H1 (cell line): ENCODE measurements around the gene TSHZ2. TPM values are rescaled to one million over a fixed set of nuclear protein-coding genes. Genes with fewer than 3 reads are reported as not detected.

Source experiments
- CTCF ChIA-PET: fragments of 300-600 bp; sonication (Branson Sonifier 250); formaldehyde crosslinking; loops from one replicate; lab custom pipeline; 2021; ENCODE audit not compliant: partially characterized antibody; lab: Charles Lee
- POLR2A ChIA-PET: fragments of 300-600 bp; sonication (Branson Sonifier 250); formaldehyde crosslinking; loops from one replicate; lab custom pipeline; 2021; ENCODE audit warnings: inconsistent platforms; ENCODE audit not compliant: partially characterized antibody; lab: Charles Lee
- DNase-seq, 2 experiments: peaks; one replicate each; pipeline versions ENCODE4 v3.0.0 to v3.0.0-alpha.2; 2010 to 2022; ENCODE audit warnings: low spot score in 2 of 2, low read depth in 1 of 2, mixed read lengths in 1 of 2
- FAIRE-seq: peaks from 2 replicates; lab custom pipeline; 2011; peaks lifted over from hg19 to GRCh38; lab: Jason Lieb, UNC
- H2AFZ ChIP-seq: 2 replicates; pipeline ENCODE4 v1.8.1; 2012; ENCODE audit warnings: low read length, inconsistent platforms
- H2AK5ac ChIP-seq: 2 replicates; pipeline ENCODE4 v1.6.1; 2013; ENCODE audit warnings: low read depth, low read length
- H2BK120ac ChIP-seq: replicated peaks from 2 replicates; pipeline ENCODE3; 2013; ENCODE audit warnings: low read depth, low read length, inconsistent platforms
- H2BK12ac ChIP-seq: 2 replicates; pipeline ENCODE4 v1.6.1; 2013; ENCODE audit warnings: low read depth, low read length
- H2BK15ac ChIP-seq: 2 replicates; pipeline ENCODE4 v1.6.1; 2013; ENCODE audit warnings: low read length
- H2BK20ac ChIP-seq: 2 replicates; pipeline ENCODE4 v1.6.1; 2013; ENCODE audit warnings: low read length
- H2BK5ac ChIP-seq: 2 replicates; pipeline ENCODE4 v1.6.1; 2013; ENCODE audit warnings: low read depth, low read length
- H3K14ac ChIP-seq: 2 replicates; pipeline ENCODE4 v1.6.1; 2013; ENCODE audit warnings: inconsistent platforms; ENCODE audit not compliant: insufficient read length
- H3K18ac ChIP-seq: 2 replicates; pipeline ENCODE4 v1.6.1; 2013; ENCODE audit warnings: low read length; ENCODE audit errors: extremely low read depth
- H3K23ac ChIP-seq: 2 replicates; pipeline ENCODE4 v1.6.1; 2013; ENCODE audit warnings: inconsistent platforms; ENCODE audit not compliant: insufficient read length
- H3K23me2 ChIP-seq: 2 replicates; pipeline ENCODE4 v1.6.1; 2013; ENCODE audit warnings: low read depth, low read length
- H3K27ac ChIP-seq: 2 replicates; pipeline ENCODE4 v1.6.1; 2011; ENCODE audit warnings: low read depth, low read length, inconsistent platforms
- H3K27me3 ChIP-seq, 4 experiments: replicated peaks in 1 of 4; 1 replicate in 1 of 4; 2 replicates in 3 of 4; pipeline versions ENCODE4 v1.6.1 to v1.8.1; 2011 to 2013; ENCODE audit warnings: low read length in 3 of 4, mild to moderate bottlenecking in 3 of 4, inconsistent platforms in 2 of 4, mixed read lengths in 2 of 4, moderate library complexity in 1 of 4; ENCODE audit not compliant: control insufficient read depth in 3 of 4, insufficient read depth in 3 of 4; ENCODE audit errors: extremely low read depth in 1 of 4
- H3K36me3 ChIP-seq, 4 experiments: 2 replicates each; pipeline versions ENCODE4 v1.6.1 to v1.8.1; 2011 to 2013; ENCODE audit warnings: mild to moderate bottlenecking in 4 of 4, low read length in 3 of 4, moderate library complexity in 2 of 4, control low read depth in 1 of 4, inconsistent platforms in 1 of 4; ENCODE audit not compliant: insufficient read depth in 4 of 4, control insufficient read depth in 2 of 4
- H3K4ac ChIP-seq: replicated peaks from 2 replicates; pipeline ENCODE3; 2013; ENCODE audit warnings: low read length, low read depth, mixed read lengths, inconsistent platforms; ENCODE audit not compliant: insufficient read length
- H3K4me1 ChIP-seq, 4 experiments: replicated peaks in 1 of 4; 1 replicate in 1 of 4; 2 replicates in 3 of 4; pipeline versions ENCODE4 v1.6.1 to v1.8.1; 2011 to 2013; ENCODE audit warnings: low read length in 3 of 4, inconsistent platforms in 2 of 4, mixed read lengths in 1 of 4; ENCODE audit not compliant: insufficient read depth in 4 of 4, control insufficient read depth in 3 of 4
- H3K4me2 ChIP-seq, 2 experiments: 2 replicates each; pipeline versions ENCODE4 v1.6.1 to v1.8.1; 2011 to 2013; ENCODE audit warnings: low read depth in 2 of 2, low read length in 2 of 2, control low read depth in 1 of 2, inconsistent platforms in 1 of 2, mild to moderate bottlenecking in 1 of 2; ENCODE audit not compliant: insufficient read depth in 1 of 2
- H3K4me3 ChIP-seq, 4 experiments: fragments of 200-600, 300-600 bp in 1 of 4; sonication (generic), shearing (Covaris generic), sonication (Bioruptor Twin) in 1 of 4; 2 replicates each; pipeline versions ENCODE4 v1.5.1 to v1.8.1; 2011 to 2016; ENCODE audit warnings: low read length in 4 of 4, low read depth in 3 of 4, control low read depth in 2 of 4, inconsistent platforms in 2 of 4, mild to moderate bottlenecking in 2 of 4, mixed read lengths in 1 of 4, moderate library complexity in 1 of 4; ENCODE audit not compliant: insufficient read depth in 2 of 4; ENCODE audit errors: extremely low read depth in 1 of 4
- H3K56ac ChIP-seq: replicated peaks from 2 replicates; pipeline ENCODE3; 2013; ENCODE audit warnings: low read depth, mild to moderate bottlenecking, mixed read lengths, low read length, inconsistent platforms; ENCODE audit not compliant: insufficient read length
- H3K79me1 ChIP-seq: 2 replicates; pipeline ENCODE4 v1.6.1; 2013; ENCODE audit warnings: low read depth, low read length, control low read depth
- H3K79me2 ChIP-seq, 2 experiments: 2 replicates each; pipeline versions ENCODE4 v1.6.1 to v1.8.1; 2012 to 2013; ENCODE audit warnings: low read length in 2 of 2, mild to moderate bottlenecking in 2 of 2, inconsistent platforms in 1 of 2; ENCODE audit not compliant: insufficient read depth in 2 of 2, control insufficient read depth in 1 of 2
- H3K9ac ChIP-seq, 4 experiments: replicated peaks in 1 of 4; 1 replicate in 1 of 4; 2 replicates in 3 of 4; pipeline versions ENCODE4 v1.6.1 to v1.8.1; 2011 to 2013; ENCODE audit warnings: low read depth in 3 of 4, low read length in 3 of 4, control low read depth in 2 of 4, mild to moderate bottlenecking in 2 of 4, moderate library complexity in 2 of 4, inconsistent platforms in 1 of 4; ENCODE audit errors: extremely low read depth in 1 of 4
- H3K9me3 ChIP-seq, 2 experiments: 2 replicates each; pipeline versions ENCODE4 v1.6.1 to v1.8.1; 2012 to 2013; ENCODE audit warnings: mild to moderate bottlenecking in 2 of 2, moderate library complexity in 2 of 2, control low read depth in 1 of 2, inconsistent platforms in 1 of 2, low read depth in 1 of 2, low read length in 1 of 2, mixed read lengths in 1 of 2; ENCODE audit not compliant: insufficient read depth in 2 of 2
- H4K20me1 ChIP-seq, 2 experiments: replicated peaks in 1 of 2; 2 replicates each; pipeline versions ENCODE3 to v1.8.1; 2011 to 2013; ENCODE audit warnings: inconsistent platforms in 2 of 2, low read length in 2 of 2, mild to moderate bottlenecking in 1 of 2; ENCODE audit not compliant: insufficient read depth in 2 of 2, control insufficient read depth in 1 of 2
- H4K5ac ChIP-seq: 2 replicates; pipeline ENCODE4 v1.6.1; 2013; ENCODE audit warnings: low read length, low read depth, mixed read lengths, inconsistent platforms; ENCODE audit not compliant: insufficient read length
- H4K8ac ChIP-seq: 2 replicates; pipeline ENCODE4 v1.8.0; 2013; ENCODE audit warnings: mild to moderate bottlenecking, moderate library complexity, low read length, inconsistent platforms; ENCODE audit not compliant: insufficient read depth; ENCODE audit errors: extremely low read depth
- H4K91ac ChIP-seq: replicated peaks from 2 replicates; pipeline ENCODE3; 2013; ENCODE audit warnings: low read length, mixed read lengths, inconsistent platforms; ENCODE audit not compliant: insufficient read length
- EGR1 ChIP-seq: IDR thresholded peaks from 2 replicates; pipeline ENCODE4 v1.6.1; 2011; ENCODE audit warnings: low read depth, low read length, borderline replicate concordance
- EP300 ChIP-seq, 2 experiments: IDR thresholded peaks; 1 replicate in 1 of 2; 2 replicates in 1 of 2; pipeline ENCODE4 v1.6.1; 2011 to 2012; ENCODE audit warnings: low read depth in 2 of 2, low read length in 2 of 2, mild to moderate bottlenecking in 2 of 2, borderline replicate concordance in 1 of 2, inconsistent platforms in 1 of 2, moderate library complexity in 1 of 2
- FOSL1 ChIP-seq: IDR thresholded peaks from 2 replicates; pipeline ENCODE4 v1.6.1; 2011; ENCODE audit warnings: mild to moderate bottlenecking, low read depth, low read length, moderate library complexity; ENCODE audit not compliant: insufficient read depth
- JUN ChIP-seq: IDR thresholded peaks from 2 replicates; pipeline ENCODE4 v1.6.1; 2011; ENCODE audit warnings: low read depth, mild to moderate bottlenecking, improper control_type of control experiment, low read length
- NANOG ChIP-seq: IDR thresholded peaks from 2 replicates; pipeline ENCODE4 v1.6.1; 2011; ENCODE audit warnings: low read length, low read depth, mild to moderate bottlenecking, inconsistent platforms; ENCODE audit not compliant: insufficient read depth, poor library complexity, severe bottlenecking
- RAD21 ChIP-seq, 2 experiments: IDR thresholded peaks in 1 of 2; conservative IDR thresholded peaks in 1 of 2; 2 replicates each; pipeline ENCODE4 v1.6.1; 2011; ENCODE audit warnings: low read depth in 2 of 2, low read length in 2 of 2, improper control_type of control experiment in 1 of 2, inconsistent platforms in 1 of 2, mild to moderate bottlenecking in 1 of 2, moderate library complexity in 1 of 2
- SP2 ChIP-seq: IDR thresholded peaks from 2 replicates; pipeline ENCODE4 v1.6.1; 2012; ENCODE audit warnings: mild to moderate bottlenecking, low read length, inconsistent platforms
- YY1 ChIP-seq: IDR thresholded peaks from 2 replicates; pipeline ENCODE4 v1.6.1; 2011; ENCODE audit warnings: low read depth, mild to moderate bottlenecking, low read length
- WGBS, 2 experiments: shearing (Covaris generic) in 1 of 2; methylation state at CpG; one replicate each; pipeline versions ENCODE4 v1.1.6 to v1.1.7; 2013 to 2015; ENCODE audit warnings: low lambda C conversion rate in 2 of 2, mixed read lengths in 2 of 2, inconsistent platforms in 1 of 2, low coverage in 1 of 2, missing lambda C conversion rate in 1 of 2; ENCODE audit not compliant: insufficient replicate concordance in 2 of 2, insufficient coverage in 1 of 2, insufficient read length in 1 of 2; ENCODE audit errors: extremely low coverage in 1 of 2, missing lambda C conversion rate in 1 of 2; 5-methylcytosine and 5-hydroxymethylcytosine counted together
- polyA plus RNA-seq, 7 experiments: library from polyadenylated mRNA; depleted of rRNA in 3 of 7; stranded (reverse) in 5 of 7; unstranded in 2 of 7; fragments of >200 nt in 5 of 7; fragments of 200-250 nt in 2 of 7; gene quantifications; 1 replicate in 5 of 7; 2 replicates in 1 of 7; 4 replicates in 1 of 7; pipeline versions ENCODE4 v1.2.1 to v1.2.3, GENCODE V29; 2011 to 2013; ENCODE audit warnings: missing spikeins in 2 of 7, mixed read lengths in 2 of 7
- total RNA-seq: library from RNA; stranded (reverse); fragmentation: NEBNext Ultra II Directional; extraction: Animal tissue kit (Norgen Biotek cat#: 25700); gene quantifications from 2 replicates; pipeline ENCODE4 v1.2.1, GENCODE V29; 2021
- TF ChIP-seq, protein P1 (sequence below), 3 experiments: IDR thresholded peaks; 1 replicate in 2 of 3; 2 replicates in 1 of 3; pipeline versions ENCODE4 v1.5.1 to v1.6.1; 2011; ENCODE audit warnings: low read length in 3 of 3, mild to moderate bottlenecking in 3 of 3, inconsistent platforms in 2 of 3, low read depth in 1 of 3, moderate library complexity in 1 of 3; ENCODE audit not compliant: insufficient read depth in 1 of 3; ENCODE audit errors: control extremely low read depth in 1 of 3

The TSHZ2 gene
- total and polyA plus RNA-seq, 2 of the 8 experiments (the other 6 are each of a cell fraction or from before 2014, with no cell fraction given) = 0.14 to 0.30 TPM

DNA sequence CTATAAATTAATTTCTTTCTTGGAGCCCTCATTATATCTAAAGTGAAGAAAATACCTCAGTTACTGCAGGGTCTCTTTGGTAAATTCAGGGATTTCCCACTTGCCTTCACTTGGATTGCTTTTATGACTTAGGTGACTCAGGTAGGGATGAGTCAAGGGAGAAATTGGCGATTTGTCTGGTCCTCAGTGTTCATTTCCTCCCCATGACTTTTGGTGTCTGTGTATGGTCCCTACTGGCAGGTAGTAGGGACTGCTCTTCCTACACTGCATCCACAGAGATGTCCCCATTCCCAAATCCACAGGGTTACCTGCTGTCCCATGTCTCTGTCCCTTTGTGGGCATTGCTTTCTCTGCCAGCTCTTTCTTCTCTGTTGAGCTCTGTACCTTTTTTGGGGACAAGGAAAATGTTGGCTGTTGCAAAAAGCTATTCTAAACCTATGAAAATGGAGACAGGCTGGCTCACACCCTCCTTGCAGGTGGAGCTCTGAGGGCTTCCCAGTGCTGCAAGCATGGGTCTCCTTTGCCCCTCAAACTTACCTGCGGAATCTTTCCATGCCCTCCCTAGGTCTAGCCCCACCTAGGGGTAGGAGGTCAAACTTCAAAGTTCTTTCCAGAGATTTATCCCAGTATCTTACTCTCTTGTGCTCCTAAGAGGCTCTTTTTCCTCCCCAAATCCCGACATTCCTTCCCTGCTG, 409.6 kb downstream of the TSHZ2 start:
- Histone ChIP-seq H2AFZ (no peak overlapping the region), H2AK5ac (no peak overlapping the region), H3K4me1 (peaks cover 0 to 4% (median 2%) of the 10 kb centered on the region in 4 experiments; a peak in 2 of 7 replicates), H4K91ac (no peak overlapping the region), H3K9me3 (no peaks in the 10 kb centered on the region), H3K4ac (no peak overlapping the region), H4K5ac (no peak overlapping the region), H2BK120ac (no peak overlapping the region), H3K79me1 (no peaks in the 10 kb centered on the region), H2BK20ac (no peak overlapping the region), H3K23ac (no peak overlapping the region), H3K27me3 (no peaks in the 10 kb centered on the region), H3K23me2 (no peaks in the 10 kb centered on the region), H3K56ac (no peak overlapping the region), H2BK12ac (no peak overlapping the region), H3K79me2 (no peaks in the 10 kb centered on the region), H4K20me1 (no peaks in the 10 kb centered on the region), H3K36me3 (no peaks in the 10 kb centered on the region), H3K14ac (no peak overlapping the region), H3K4me2 (no peak overlapping the region), H3K9ac (no peak overlapping the region), H2BK15ac (no peak overlapping the region), H4K8ac (no peak overlapping the region), H3K27ac (no peak overlapping the region), H3K4me3 (no peak overlapping the region), H2BK5ac (no peak overlapping the region), H3K18ac (no peak overlapping the region)
- POLR2A ChIA-PET = no interaction called here
- FAIRE-seq = no peak
- CTCF ChIA-PET = interaction anchor here (0.6 to 2.0 kb wide), 6 partner anchors 8 to 281 kb away, joined by 3 to 6 read pairs (median 3); no protein-coding TSS in a partner anchor
- 93% methylated on average over 3 of the region's 3 CpGs; no CpG with 5 or more reads in 1 of the 2 experiments for WGBS, 2 experiments
- DNase-seq = no peak
- TF ChIP-seq YY1 = no peak
- TF ChIP-seq RAD21 (IDR thresholded peaks at IDR 0.05 in 1 of 2, conservative IDR thresholded peaks at IDR 0.05 in 1 of 2; ENCODE audit: low read depth in 2 of 2, low read length in 2 of 2) = 0 out of 4 replicates have a peak, but pooled peaks of 1 of the 2 experiments have one; percentile 9
- TF ChIP-seq FOSL1 = no peak
- TF ChIP-seq, protein P1, sequence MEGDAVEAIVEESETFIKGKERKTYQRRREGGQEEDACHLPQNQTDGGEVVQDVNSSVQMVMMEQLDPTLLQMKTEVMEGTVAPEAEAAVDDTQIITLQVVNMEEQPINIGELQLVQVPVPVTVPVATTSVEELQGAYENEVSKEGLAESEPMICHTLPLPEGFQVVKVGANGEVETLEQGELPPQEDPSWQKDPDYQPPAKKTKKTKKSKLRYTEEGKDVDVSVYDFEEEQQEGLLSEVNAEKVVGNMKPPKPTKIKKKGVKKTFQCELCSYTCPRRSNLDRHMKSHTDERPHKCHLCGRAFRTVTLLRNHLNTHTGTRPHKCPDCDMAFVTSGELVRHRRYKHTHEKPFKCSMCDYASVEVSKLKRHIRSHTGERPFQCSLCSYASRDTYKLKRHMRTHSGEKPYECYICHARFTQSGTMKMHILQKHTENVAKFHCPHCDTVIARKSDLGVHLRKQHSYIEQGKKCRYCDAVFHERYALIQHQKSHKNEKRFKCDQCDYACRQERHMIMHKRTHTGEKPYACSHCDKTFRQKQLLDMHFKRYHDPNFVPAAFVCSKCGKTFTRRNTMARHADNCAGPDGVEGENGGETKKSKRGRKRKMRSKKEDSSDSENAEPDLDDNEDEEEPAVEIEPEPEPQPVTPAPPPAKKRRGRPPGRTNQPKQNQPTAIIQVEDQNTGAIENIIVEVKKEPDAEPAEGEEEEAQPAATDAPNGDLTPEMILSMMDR (IDR thresholded peaks at IDR 0.05; ENCODE audit: control extremely low read depth in 1 of 3, insufficient read depth in 1 of 3, low read depth in 1 of 3, low read length in 3 of 3) = peak in 2 of 3 experiments; percentile 18 to 36; a peak in 2 of 4 replicates
- TF ChIP-seq NANOG = no peak
- TF ChIP-seq JUN = no peak
- TF ChIP-seq EP300 (IDR thresholded peaks at IDR 0.05; ENCODE audit: borderline replicate concordance in 1 of 2, low read depth in 2 of 2, low read length in 2 of 2) = no peak
- no peak for TF ChIP-seq EGR1
- TF ChIP-seq SP2 = peak; percentile 29; the same call in 1 of the 2 replicates
